DMS 273 (cell line): ENCODE results near the gene NCOA5.

ENCODE experiments used
- DNase-seq: peaks from one replicate; lab custom pipeline; 2025; ENCODE audit not compliant: unreplicated experiment; lab: John Stamatoyannopoulos, UW

Gene NCOA5

GRCh38 chr20:46063151-46063550, 26.6 kb downstream of the NCOA5 start:
- DNase-seq, result no peak

GRCh38 chr20:46062621-46063020, 27.1 kb downstream of the NCOA5 start:
- DNase-seq, result no peak

- peak; percentile 20 for DNase-seq
Observed at GRCh38 chr20:46062151-46062550, 27.6 kb downstream of the NCOA5 start.

- DNase-seq, result no peak
Observed at GRCh38 chr20:46060975-46061374, 28.8 kb downstream of the NCOA5 start.

- no peak for DNase-seq
Observed at GRCh38 chr20:46060301-46060881, 29.4 kb downstream of the NCOA5 start.

GRCh38 chr20:46058599-46059281, 31.0 kb downstream of the NCOA5 start:
- peak; percentile 57 for DNase-seq

- DNase-seq, result peak; percentile 57
Observed at GRCh38 chr20:46057856-46058598, 31.7 kb downstream of the NCOA5 start.

- no peak for DNase-seq
Observed at GRCh38 chr20:46056970-46057855, 32.5 kb downstream of the NCOA5 start.

- no peak for DNase-seq
Observed at GRCh38 chr20:46056027-46056833, 33.5 kb downstream of the NCOA5 start.

GRCh38 chr20:46055269-46055668, 34.5 kb downstream of the NCOA5 start:
- DNase-seq, result no peak

- DNase-seq, result no peak
Observed at GRCh38 chr20:46054606-46055005, 35.2 kb downstream of the NCOA5 start.

GRCh38 chr20:46053416-46053815, 36.3 kb downstream of the NCOA5 start:
- DNase-seq, result no peak

GRCh38 chr20:46051556-46052308, 38.0 kb downstream of the NCOA5 start:
- peak; percentile 48 for DNase-seq

- no peak for DNase-seq
Observed at GRCh38 chr20:46050885-46051284, 38.9 kb downstream of the NCOA5 start.

- no peak for DNase-seq
Observed at GRCh38 chr20:46050444-46050843, 39.3 kb downstream of the NCOA5 start.

- no peak for DNase-seq
Observed at GRCh38 chr20:46049815-46050214, 39.9 kb downstream of the NCOA5 start.

- DNase-seq, result no peak
Observed at GRCh38 chr20:46049190-46049589, 40.6 kb downstream of the NCOA5 start.

GRCh38 chr20:46047821-46048220, 41.9 kb downstream of the NCOA5 start:
- no peak for DNase-seq

- DNase-seq, result no peak
Observed at GRCh38 chr20:46046588-46047310, 43.0 kb downstream of the NCOA5 start.
